CD4-positive, alpha-beta T cell (primary cell): ENCODE results near the gene ARHGAP25. TPM values are rescaled to one million over a fixed set of nuclear protein-coding genes. Genes with fewer than 3 reads are reported as not detected.

Source experiments
- ATAC-seq: fragments of 200-7000 bp; cut with Tn5 transposase; one replicate; pipeline ENCODE4 v1.10.0; 2022; ENCODE audit warnings: mild to moderate bottlenecking; ENCODE audit not compliant: poor library complexity
- CTCF ChIA-PET: fragments of 350-600 bp; sonication (Branson Sonifier 250); formaldehyde crosslinking; loops from one replicate; lab custom pipeline; 2021; ENCODE audit warnings: antibody characterized with exemption, inconsistent platforms; lab: Charles Lee
- POLR2A ChIA-PET: fragments of 350-600 bp; sonication (Branson Sonifier 250); formaldehyde crosslinking; loops from one replicate; lab custom pipeline; 2021; ENCODE audit warnings: antibody characterized with exemption, inconsistent platforms; lab: Charles Lee
- DNase-seq, 14 experiments: peaks; one replicate each; pipeline ENCODE4 v3.0.0-alpha.2; 2013 to 2020; ENCODE audit warnings: mixed read lengths in 2 of 14
- H3K27ac ChIP-seq, 2 donors: one replicate each; pipeline versions ENCODE4 v1.5.1 to v1.7.0; 2013; ENCODE audit warnings: low read length in 2 of 2, low read depth in 1 of 2, mild to moderate bottlenecking in 1 of 2
- H3K27me3 ChIP-seq, 2 experiments: 1 replicate in 1 of 2; 2 replicates in 1 of 2; pipeline versions ENCODE4 v1.6.1 to v1.7.0; 2013; ENCODE audit warnings: low read length in 2 of 2, control low read depth in 1 of 2, mild to moderate bottlenecking in 1 of 2, moderate library complexity in 1 of 2; ENCODE audit not compliant: insufficient read depth in 2 of 2, control insufficient read depth in 1 of 2
- H3K36me3 ChIP-seq: one replicate; pipeline ENCODE4 v1.6.1; 2013; ENCODE audit warnings: low read length, control low read depth; ENCODE audit not compliant: insufficient read depth
- H3K4me1 ChIP-seq: one replicate; pipeline ENCODE4 v1.6.1; 2013; ENCODE audit warnings: low read length, control low read depth; ENCODE audit not compliant: insufficient read depth
- H3K4me3 ChIP-seq: one replicate; pipeline ENCODE4 v1.5.1; 2013; ENCODE audit warnings: mild to moderate bottlenecking, low read length, moderate library complexity
- H3K9me3 ChIP-seq, 2 experiments: 1 replicate in 1 of 2; 2 replicates in 1 of 2; pipeline versions ENCODE4 v1.6.1 to v1.7.0; 2013; ENCODE audit warnings: low read length in 2 of 2, mild to moderate bottlenecking in 2 of 2, control low read depth in 1 of 2, moderate library complexity in 1 of 2; ENCODE audit not compliant: control insufficient read depth in 1 of 2, insufficient read depth in 1 of 2
- H3K27ac Mint-ChIP-seq: one replicate; pipeline ENCODE4 v1.8.0; 2020; ENCODE audit warnings: mixed read lengths
- H3K27me3 Mint-ChIP-seq: one replicate; pipeline ENCODE4 v1.8.0; 2021; ENCODE audit warnings: mixed read lengths
- H3K36me3 Mint-ChIP-seq: one replicate; pipeline ENCODE4 v1.8.0; 2021; ENCODE audit warnings: low read depth, mixed read lengths
- H3K4me1 Mint-ChIP-seq: one replicate; pipeline ENCODE4 v1.8.0; 2021; ENCODE audit warnings: low read depth, mixed read lengths
- H3K4me3 Mint-ChIP-seq: one replicate; pipeline ENCODE4 v1.8.0; 2020; ENCODE audit warnings: mild to moderate bottlenecking, mixed read lengths
- H3K9me3 Mint-ChIP-seq: one replicate; pipeline ENCODE4 v1.8.0; 2020; ENCODE audit warnings: mixed read lengths
- CTCF ChIP-seq: fragments of 200-600 bp; IDR thresholded peaks from one replicate; pipeline ENCODE4 v1.8.0; 2022; ENCODE audit warnings: antibody characterized with exemption, mild to moderate bottlenecking
- intact Hi-C, 2 experiments: fragments of 100-400 bp; cut with DNase I in 1 of 2; cut with micrococcal nuclease in 1 of 2; formaldehyde crosslinking; loops; one replicate each; pipeline versions ENCODE4 v1.15.1 to v1.9.0; 2023 to 2025; cut with DNase I, micrococcal nuclease
- total RNA-seq, 174 experiments: library from RNA in 2 of 174; stranded (reverse) in 2 of 174; gene quantifications; one replicate each; pipeline ENCODE4 v1.2.3 and lab custom pipeline; 2021 to 2026

The ARHGAP25 gene
- total RNA-seq, 2 experiments from 2014 or later: 39.3 to 41.8 TPM

GRCh38 chr2:68710756-68711155 is 23.9 kb upstream of the ARHGAP25 start:
- ChIA-PET CTCF (interaction anchor here (2.7 kb wide), 1 partner anchor 215 kb away, joined by 25 read pairs; no protein-coding TSS in a partner anchor), POLR2A (interaction anchor here (0.6 to 3.4 kb wide), 3 partner anchors 35 to 198 kb away, joined by 3 to 19 read pairs (median 3); no protein-coding TSS in a partner anchor)
- Mint-ChIP-seq H3K9me3 (no peaks in the 10 kb centered on the region), H3K36me3 (no peaks in the 10 kb centered on the region), H3K27ac (no peak overlapping the region), H3K4me1 (peaks cover 41% of the 10 kb centered on the region), H3K27me3 (no peaks in the 10 kb centered on the region), H3K4me3 (no peak overlapping the region)
- Histone ChIP-seq H3K27me3 (no peaks in the 10 kb centered on the region), H3K36me3 (no peaks in the 10 kb centered on the region), H3K27ac (no peak overlapping the region), H3K9me3 (no peaks in the 10 kb centered on the region), H3K4me3 (no peak overlapping the region), H3K4me1 (peaks cover 18% of the 10 kb centered on the region)
- intact Hi-C loops: loop anchor here in 1 of 2 experiments (5.0 kb wide), 1 partner anchor 37 kb away; no protein-coding TSS in a partner anchor
- no peak for DNase-seq
- ATAC-seq: no peak
- TF ChIP-seq CTCF: no peak

GRCh38 chr2:68714866-68715265 is 19.7 kb upstream of the ARHGAP25 start:
- POLR2A ChIA-PET: interaction anchor here (1.2 kb wide), 1 partner anchor 51 kb away, joined by 3 read pairs; no protein-coding TSS in a partner anchor
- Mint-ChIP-seq H3K36me3 (no peaks in the 10 kb centered on the region), H3K9me3 (no peaks in the 10 kb centered on the region), H3K4me3 (peak overlapping the region; percentile 32), H3K27me3 (no peaks in the 10 kb centered on the region), H3K27ac (peak overlapping the region; percentile 83), H3K4me1 (peaks cover 76% of the 10 kb centered on the region)
- ATAC-seq: peak; percentile 56
- Histone ChIP-seq H3K4me3 (no peak overlapping the region), H3K36me3 (no peaks in the 10 kb centered on the region), H3K9me3 (no peaks in the 10 kb centered on the region), H3K4me1 (peaks cover 45% of the 10 kb centered on the region), H3K27me3 (no peaks in the 10 kb centered on the region), H3K27ac (peak overlapping the region in 1 of 2 donors; percentile 15)
- TF ChIP-seq CTCF: no peak
- peak in 7 of 14 experiments; percentile 28 to 78 (median 67) for DNase-seq
- intact Hi-C loops: loop anchor here (5.0 kb wide), 2 partner anchors 32 to 37 kb away; no protein-coding TSS in a partner anchor
- CTCF ChIA-PET: interaction anchor here (0.7 to 3.1 kb wide), 3 partner anchors 19 to 210 kb away, joined by 3 to 10 read pairs (median 3); partner anchors contain the start of gene ARHGAP25

- H3K27ac Mint-ChIP-seq: peak overlapping the region; percentile 83
- Histone ChIP-seq H3K4me1 (peaks cover 51% of the 10 kb centered on the region), H3K4me3 (no peak overlapping the region), H3K36me3 (no peaks in the 10 kb centered on the region), H3K9me3 (no peaks in the 10 kb centered on the region), H3K27ac (peak overlapping the region in 1 of 2 donors; percentile 65), H3K27me3 (no peaks in the 10 kb centered on the region)
- intact Hi-C loops: loop anchor here in 1 of 2 experiments (5.0 kb wide), 1 partner anchor 37 kb away; no protein-coding TSS in a partner anchor
- peaks cover 82% of the 10 kb centered on the region for H3K4me1 Mint-ChIP-seq
- DNase-seq (peak in 4 of 14 experiments; percentile 40 to 78 (median 67)), ATAC-seq (peak; percentile 44)
- no peaks in the 10 kb centered on the region for H3K9me3 Mint-ChIP-seq
- no peak for TF ChIP-seq CTCF
- POLR2A ChIA-PET: interaction anchor here (0.8 to 1.2 kb wide), 3 partner anchors 22 to 51 kb away, joined by 3 read pairs; no protein-coding TSS in a partner anchor
- CTCF ChIA-PET: interaction anchor here (0.7 to 3.1 kb wide), 4 partner anchors 19 to 252 kb away, joined by 3 to 10 read pairs (median 6); partner anchors contain the start of gene ARHGAP25
- no peaks in the 10 kb centered on the region for H3K36me3 Mint-ChIP-seq
- H3K4me3 Mint-ChIP-seq: no peak overlapping the region
- H3K27me3 Mint-ChIP-seq: no peaks in the 10 kb centered on the region
These were observed 19.1 kb upstream of the ARHGAP25 start for GRCh38 chr2:68715353-68716041.
